H54 (cell line): ENCODE results near the gene CTNNA2.

Experiments used
- DNase-seq: peaks from one replicate; pipeline ENCODE4 v3.0.0; 2011; ENCODE audit warnings: low spot score, mixed read lengths; ENCODE audit not compliant: insufficient read length
- FAIRE-seq: peaks from 3 replicates; lab custom pipeline; 2011; peaks lifted over from hg19 to GRCh38; lab: Jason Lieb, UNC
- POLR2A ChIP-seq: IDR thresholded peaks from 2 replicates; pipeline ENCODE4 v1.6.1; 2011; ENCODE audit warnings: low read depth, mild to moderate bottlenecking, low read length

CTNNA2 gene

DNA sequence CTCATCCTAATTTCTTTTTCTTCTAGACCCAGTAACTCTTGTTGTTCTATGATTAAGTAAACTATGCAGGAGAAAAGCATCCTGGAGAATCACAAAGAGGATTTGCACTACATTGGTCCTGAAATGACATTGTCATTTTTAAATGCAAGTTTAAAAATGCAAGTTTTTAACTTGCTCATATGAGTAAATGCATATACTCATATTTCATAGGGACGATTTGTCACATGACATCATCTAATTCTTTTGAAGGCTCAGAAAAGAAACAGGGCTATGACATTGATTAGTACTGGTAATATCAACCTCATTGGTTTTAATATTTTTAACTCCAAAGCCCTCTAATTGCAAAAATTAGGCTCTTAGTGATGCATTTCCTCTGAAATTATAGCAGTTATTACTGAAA lies 467.3 kb downstream of the CTNNA2 start:
- TF ChIP-seq POLR2A, result no peak
- DNase-seq, result no peak
- no peak for FAIRE-seq

DNA sequence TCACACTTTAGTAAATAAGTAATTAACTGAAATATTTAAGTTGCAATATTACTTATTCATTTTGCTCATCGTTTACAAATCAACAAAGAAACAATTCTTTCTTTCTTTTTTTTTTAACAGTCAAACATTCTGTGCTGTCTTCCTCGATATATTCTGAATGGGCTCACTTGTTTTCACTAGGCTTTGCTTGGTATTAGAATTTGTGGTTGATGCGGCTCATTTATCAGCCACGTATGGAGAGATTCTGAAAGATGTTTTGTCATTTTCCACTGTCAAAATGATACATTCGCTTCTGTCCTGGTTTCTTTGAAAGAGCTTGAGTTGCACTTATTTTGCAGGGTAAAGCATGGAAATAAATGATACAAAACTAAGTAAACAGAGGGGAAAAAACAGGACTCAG lies 468.0 kb downstream of the CTNNA2 start:
- TF ChIP-seq POLR2A, result no peak
- FAIRE-seq (no peak), DNase-seq (no peak)

DNA sequence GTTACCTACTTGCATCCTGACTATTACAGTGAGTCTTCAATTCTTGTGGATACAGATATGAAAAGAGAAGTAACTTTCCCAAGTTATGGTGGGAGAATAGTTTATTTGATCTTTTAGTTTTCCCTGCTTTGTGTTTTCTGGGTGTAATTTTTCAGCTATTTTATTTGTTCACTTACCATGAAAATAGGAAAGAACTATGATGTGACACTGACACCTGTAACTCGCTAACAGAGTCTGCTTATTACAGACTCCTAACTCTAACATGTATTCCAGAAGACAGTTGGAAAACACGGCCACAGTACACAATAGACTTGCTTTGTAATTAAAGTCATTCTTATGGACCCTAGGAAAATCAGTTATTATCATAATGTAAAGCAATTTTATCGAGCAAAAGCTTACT lies 468.5 kb downstream of the CTNNA2 start:
- FAIRE-seq (no peak), DNase-seq (no peak)
- TF ChIP-seq POLR2A, result no peak

DNA sequence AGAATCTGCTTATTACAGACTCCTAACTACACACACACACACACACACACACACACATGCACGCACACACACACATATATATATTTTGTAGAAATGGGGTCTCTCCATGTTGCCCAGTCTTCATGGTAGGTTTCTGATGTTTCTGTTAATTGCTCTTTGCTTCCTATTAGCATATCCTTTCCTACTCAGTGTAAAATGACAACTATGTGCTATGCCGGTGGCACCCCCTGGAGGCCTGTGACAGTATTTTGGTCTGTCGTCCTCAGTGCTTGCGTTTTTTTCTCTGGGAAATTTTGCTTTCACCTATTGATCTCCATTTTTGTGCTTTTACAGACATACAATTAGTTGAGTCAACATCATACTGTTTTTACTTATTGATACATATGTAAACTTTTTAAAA lies 469.6 kb downstream of the CTNNA2 start:
- DNase-seq (no peak), FAIRE-seq (no peak)
- no peak for TF ChIP-seq POLR2A

DNA sequence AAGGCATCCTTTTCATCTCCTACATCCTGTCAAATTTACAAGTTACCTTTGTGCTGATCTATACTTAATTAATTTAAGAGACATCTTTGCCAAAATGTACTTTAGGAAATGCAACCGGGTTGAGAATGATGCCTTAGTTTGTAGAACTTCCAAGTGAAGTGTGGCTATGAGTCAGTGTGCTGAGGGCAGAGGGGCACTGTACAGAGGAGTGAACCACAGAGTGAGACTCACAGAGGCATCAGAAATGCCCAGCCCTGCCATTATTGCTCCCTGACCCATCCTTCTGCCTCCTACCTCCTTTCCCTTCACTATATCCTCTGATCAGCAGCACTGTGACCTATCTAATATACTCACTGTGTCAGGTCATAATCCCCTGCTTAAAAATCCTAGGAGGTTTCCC lies 471.6 kb downstream of the CTNNA2 start:
- DNase-seq, result no peak
- no peak for FAIRE-seq
- no peak for TF ChIP-seq POLR2A

DNA sequence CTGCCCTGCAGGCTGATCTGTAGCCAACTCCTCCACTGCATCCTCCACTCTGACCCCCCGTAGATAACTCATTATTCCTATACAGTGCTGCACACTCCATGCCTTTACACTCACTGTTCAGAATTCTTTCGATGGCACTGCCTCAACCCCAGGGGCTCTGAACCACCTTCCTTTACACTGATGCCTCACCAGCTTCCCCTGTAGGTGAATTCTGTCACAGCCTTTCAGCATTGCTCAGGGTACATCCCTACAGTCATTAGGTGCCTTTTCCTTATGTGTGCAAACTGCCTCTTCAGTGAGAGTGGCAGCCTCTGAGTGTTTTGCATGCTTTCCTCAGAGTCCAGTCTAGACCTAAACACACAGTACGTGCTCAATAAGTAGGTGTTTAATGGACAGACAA lies 472.3 kb downstream of the CTNNA2 start:
- no peak for TF ChIP-seq POLR2A
- no peak for FAIRE-seq
- DNase-seq, result no peak

DNA sequence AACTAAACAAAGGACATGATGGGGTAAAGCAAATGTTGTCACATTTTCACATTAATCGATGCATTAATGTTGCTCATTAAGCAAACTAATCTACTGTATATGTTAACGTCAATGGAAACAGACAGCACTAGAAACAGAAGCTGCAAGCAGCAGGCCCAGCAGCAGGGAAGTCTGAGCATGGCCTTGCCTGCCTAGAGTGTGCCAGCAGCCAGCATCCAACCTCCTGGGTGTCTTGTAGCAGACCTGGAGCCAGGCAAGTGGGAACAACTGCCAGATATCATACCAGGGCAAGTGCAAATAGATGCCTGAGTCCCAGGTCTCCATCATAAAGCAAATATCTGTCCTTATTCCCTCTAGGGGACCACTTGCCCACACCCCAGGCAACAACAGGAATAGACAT lies 472.7 kb downstream of the CTNNA2 start:
- no peak for FAIRE-seq
- DNase-seq, result no peak
- TF ChIP-seq POLR2A, result no peak

DNA sequence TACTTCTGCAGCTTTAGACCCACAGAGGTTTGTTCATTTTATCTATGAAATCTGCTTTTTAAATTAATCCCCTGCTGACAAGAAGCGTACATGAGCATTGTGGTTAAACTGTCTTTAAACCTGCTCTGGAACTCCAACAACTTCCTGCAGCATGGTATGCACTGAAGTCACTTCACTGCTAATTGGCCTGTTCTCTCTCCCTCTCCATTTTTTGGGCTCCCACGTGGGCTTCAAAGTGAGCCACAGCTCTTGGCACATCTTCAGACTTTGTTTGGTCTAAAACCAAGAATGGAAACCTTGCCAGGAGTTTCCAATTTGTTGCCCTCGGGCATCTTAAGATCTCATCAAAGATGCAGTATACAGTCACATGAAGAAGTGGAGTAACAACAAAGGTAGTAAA lies 480.3 kb downstream of the CTNNA2 start:
- no peak for TF ChIP-seq POLR2A
- FAIRE-seq, result no peak
- DNase-seq, result no peak

DNA sequence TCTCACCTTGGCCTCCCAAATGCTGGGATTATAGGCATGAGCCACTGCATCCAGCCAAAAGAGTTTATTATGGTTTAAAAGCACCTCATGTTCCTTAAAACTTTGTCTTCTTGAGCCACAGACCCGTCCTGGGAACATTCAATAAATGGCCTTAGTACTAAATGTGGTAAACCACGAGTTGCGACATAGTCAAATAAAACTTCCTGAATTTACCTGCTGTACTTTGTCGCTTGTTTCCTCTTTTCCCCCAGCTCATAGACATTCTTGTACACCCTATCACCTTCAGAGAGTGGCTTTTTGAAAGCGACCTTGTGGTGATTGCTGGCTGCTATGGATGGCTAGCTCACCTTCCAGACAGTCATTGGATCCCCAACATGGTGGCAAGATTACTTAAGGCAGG lies 481.3 kb downstream of the CTNNA2 start:
- DNase-seq, result no peak
- TF ChIP-seq POLR2A, result no peak
- no peak for FAIRE-seq

DNA sequence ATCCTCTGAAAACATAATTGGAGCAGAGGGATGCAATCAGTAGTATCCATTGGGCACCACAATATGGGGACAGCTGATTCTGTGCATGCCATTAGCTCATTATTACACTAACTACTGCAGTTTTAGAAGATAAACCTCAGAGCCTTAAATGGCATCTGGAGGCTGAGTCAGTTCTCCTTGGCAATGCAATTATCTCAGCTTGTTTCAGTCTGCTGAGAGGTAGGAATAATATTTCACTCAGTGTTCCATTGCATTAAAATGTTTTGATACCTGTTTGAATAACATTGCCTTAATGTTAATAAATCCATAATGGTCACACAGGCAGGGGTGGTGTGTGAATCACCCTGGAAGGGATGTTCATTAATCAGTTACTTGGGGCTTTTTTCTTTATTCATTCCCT lies 482.1 kb downstream of the CTNNA2 start:
- no peak for TF ChIP-seq POLR2A
- no peak for FAIRE-seq
- DNase-seq, result no peak

DNA sequence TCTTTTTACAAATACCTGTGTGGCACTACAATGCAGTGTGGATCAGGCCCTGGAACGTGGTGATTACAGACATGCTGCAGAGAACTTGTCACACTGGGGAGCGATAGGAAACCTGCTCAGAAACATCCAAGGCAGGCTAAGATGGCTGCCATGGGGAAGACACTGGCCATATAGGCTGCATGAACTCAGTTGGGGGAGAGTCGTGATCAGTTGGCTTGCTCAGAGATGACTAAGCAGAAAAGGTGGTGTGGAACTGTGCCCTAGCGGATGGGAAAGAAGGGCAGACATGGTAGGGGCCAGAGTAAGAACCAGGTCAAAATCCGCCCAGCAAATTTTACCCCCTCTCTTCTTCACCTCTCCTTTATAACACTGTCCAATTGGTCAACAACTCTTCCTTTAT lies 483.9 kb downstream of the CTNNA2 start:
- FAIRE-seq (no peak), DNase-seq (no peak)
- no peak for TF ChIP-seq POLR2A

DNA sequence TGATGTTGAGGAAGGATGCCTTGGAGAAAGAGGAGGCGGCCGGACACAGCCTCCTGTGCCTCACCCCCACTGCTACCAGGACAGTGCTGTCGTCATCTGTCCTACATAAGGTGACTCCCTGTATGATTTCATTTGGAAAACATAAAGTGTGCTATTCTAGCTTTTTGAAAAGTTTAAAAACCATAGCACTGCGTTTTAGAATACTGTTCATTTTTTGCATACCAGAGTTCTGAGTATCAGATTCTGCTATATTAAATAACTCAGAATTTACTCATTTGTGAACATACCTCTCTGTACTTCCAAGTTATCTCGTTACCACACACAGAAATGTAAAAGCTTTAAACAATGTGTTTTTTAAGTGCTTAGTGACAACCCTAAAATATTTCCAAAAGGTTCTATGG lies 488.9 kb downstream of the CTNNA2 start:
- FAIRE-seq, result no peak

DNA sequence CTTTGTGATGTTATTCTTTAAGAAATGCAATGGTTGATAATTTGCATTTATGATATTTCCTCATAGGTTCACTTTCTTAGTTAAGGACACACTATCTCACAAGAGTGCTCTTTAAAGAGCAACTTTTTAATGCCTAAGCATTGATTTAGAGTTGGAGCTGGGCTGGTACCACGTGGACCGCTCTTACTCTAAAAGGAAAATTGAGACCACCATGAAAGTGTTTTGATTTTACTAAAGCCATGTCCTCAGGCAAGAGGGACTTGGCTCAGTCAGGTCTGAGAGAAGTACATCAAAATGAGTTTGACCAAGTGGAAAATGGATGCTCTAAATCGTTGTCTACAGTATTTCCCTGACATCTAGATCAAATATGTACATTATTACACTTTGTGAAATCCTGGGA lies 489.3 kb downstream of the CTNNA2 start:
- FAIRE-seq (no peak), DNase-seq (no peak)
- TF ChIP-seq POLR2A, result no peak

More for the DNA sequence above, 488.9 kb downstream of the CTNNA2 start:
- no peak for TF ChIP-seq POLR2A
- no peak for DNase-seq

DNA sequence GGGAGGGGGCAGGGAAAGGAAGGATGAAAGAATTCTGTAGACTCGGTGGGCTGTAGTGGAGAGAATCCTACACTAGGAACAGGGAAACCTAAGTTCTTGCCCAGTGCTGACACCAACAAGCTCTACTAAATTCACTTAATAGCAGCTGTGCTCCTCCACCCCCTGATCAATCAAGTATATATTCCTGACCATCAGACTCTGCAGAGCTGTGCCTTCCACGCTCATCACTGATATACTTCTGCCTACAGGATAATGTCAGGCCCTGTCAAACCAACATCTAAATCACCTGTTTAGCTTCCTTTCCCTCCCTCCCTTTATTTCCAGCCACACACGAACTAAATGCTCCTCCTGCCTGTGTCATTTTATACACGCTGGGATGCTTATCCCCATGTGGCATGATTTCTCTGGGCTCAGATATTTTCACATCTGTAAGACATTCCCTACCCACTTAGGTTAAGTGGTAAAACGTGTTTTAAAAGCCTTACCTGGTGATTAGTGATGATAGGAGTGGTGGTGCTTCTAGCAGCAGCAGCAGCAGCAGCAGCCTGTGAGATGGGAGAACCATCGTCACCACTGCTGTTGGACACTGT lies 489.8 kb downstream of the CTNNA2 start:
- DNase-seq (no peak), FAIRE-seq (no peak)

DNA sequence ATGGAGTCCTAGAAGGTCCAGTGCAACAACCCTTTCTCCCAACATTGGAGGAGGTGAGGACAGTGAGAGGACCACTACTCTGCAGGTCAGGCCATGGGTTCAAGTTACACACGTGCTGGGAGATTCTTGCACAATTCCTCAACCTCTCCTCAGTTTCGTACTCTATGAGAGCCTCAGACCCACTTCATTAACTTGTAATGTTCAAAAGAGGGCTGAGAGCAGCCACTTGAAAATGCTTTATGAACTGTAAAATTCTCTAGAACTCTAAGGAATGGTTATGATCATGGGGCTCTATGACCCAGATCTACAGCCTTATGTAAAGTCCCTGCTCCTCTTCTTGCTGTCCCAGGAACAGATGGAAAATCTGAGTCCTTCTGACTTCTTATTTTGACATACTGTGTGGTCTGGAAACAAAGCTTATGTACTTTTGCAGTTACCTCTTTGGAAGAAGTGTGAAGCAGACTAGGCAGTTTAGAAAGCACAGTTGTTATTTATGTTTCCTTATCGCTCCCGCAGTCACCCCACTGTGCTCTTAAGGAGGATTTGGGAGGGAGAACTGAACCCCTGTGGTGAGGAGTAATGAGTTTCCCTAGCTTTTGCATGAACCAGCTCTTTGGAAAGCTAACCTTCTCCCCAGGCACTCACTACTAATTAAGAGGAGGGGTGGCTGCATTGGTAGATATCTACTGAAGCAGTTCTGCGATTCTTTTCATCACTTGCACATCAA lies 495.1 kb downstream of the CTNNA2 start:
- FAIRE-seq (no peak), DNase-seq (no peak)
- TF ChIP-seq POLR2A, result no peak

More for the DNA sequence above, 489.8 kb downstream of the CTNNA2 start:
- TF ChIP-seq POLR2A, result no peak
